H9 (cell line): ENCODE measurements around the gene ILDR1. TPM values are rescaled to one million over a fixed set of nuclear protein-coding genes. Genes with fewer than 3 reads are reported as not detected.

ENCODE experiments used
- DNase-seq: peaks from one replicate; pipeline ENCODE4 v3.0.0-alpha.2; 2017
- H2AFZ ChIP-seq: one replicate; pipeline ENCODE4 v1.6.1; 2013; ENCODE audit warnings: mild to moderate bottlenecking, low read length, control low read depth, moderate library complexity
- H2AK5ac ChIP-seq: 2 replicates; pipeline ENCODE4 v1.6.1; 2013; ENCODE audit warnings: low read length, control low read depth, mixed read lengths; ENCODE audit not compliant: insufficient read length
- H2BK120ac ChIP-seq: one replicate; pipeline ENCODE4 v1.6.1; 2013; ENCODE audit warnings: low read depth, mild to moderate bottlenecking, low read length, control low read depth, inconsistent platforms; ENCODE audit not compliant: poor library complexity, severe bottlenecking
- H2BK12ac ChIP-seq: 2 replicates; pipeline ENCODE4 v1.6.1; 2013; ENCODE audit warnings: low read length, control low read depth, mixed read lengths, low read depth; ENCODE audit not compliant: insufficient read length
- H2BK15ac ChIP-seq: 2 replicates; pipeline ENCODE4 v1.6.1; 2013; ENCODE audit warnings: low read depth, low read length, control low read depth
- H2BK20ac ChIP-seq: one replicate; pipeline ENCODE4 v1.6.1; 2013; ENCODE audit warnings: low read depth, mild to moderate bottlenecking, low read length, control low read depth, inconsistent platforms; ENCODE audit not compliant: poor library complexity, severe bottlenecking
- H2BK5ac ChIP-seq: 2 replicates; pipeline ENCODE4 v1.6.1; 2013; ENCODE audit warnings: low read length, control low read depth, mixed read lengths; ENCODE audit not compliant: insufficient read length
- H3K14ac ChIP-seq: 2 replicates; pipeline ENCODE4 v1.6.1; 2013; ENCODE audit warnings: low read length, control low read depth; ENCODE audit not compliant: insufficient read depth
- H3K18ac ChIP-seq: 2 replicates; pipeline ENCODE4 v1.6.1; 2013; ENCODE audit warnings: low read depth, mild to moderate bottlenecking, mixed read lengths, low read length, control low read depth; ENCODE audit not compliant: insufficient read length
- H3K23ac ChIP-seq: 2 replicates; pipeline ENCODE4 v1.6.1; 2013; ENCODE audit warnings: low read length, control low read depth, mixed read lengths, low read depth; ENCODE audit not compliant: insufficient read length
- H3K23me2 ChIP-seq: 2 replicates; pipeline ENCODE4 v1.6.1; 2013; ENCODE audit warnings: low read depth, mild to moderate bottlenecking, mixed read lengths, low read length, control low read depth; ENCODE audit not compliant: insufficient read length, poor library complexity, severe bottlenecking
- H3K27ac ChIP-seq: 2 replicates; pipeline ENCODE4 v1.5.1; 2013; ENCODE audit warnings: low read length, control low read depth, mixed read lengths, low read depth; ENCODE audit not compliant: insufficient read length
- H3K27me3 ChIP-seq: 2 replicates; pipeline ENCODE4 v1.6.1; 2013; ENCODE audit warnings: low read length, control low read depth, inconsistent platforms; ENCODE audit not compliant: insufficient read depth
- H3K4ac ChIP-seq: 2 replicates; pipeline ENCODE4 v1.6.1; 2013; ENCODE audit warnings: low read depth, mild to moderate bottlenecking, control low read depth, inconsistent platforms, low read length, moderate library complexity
- H3K4me1 ChIP-seq: 2 replicates; pipeline ENCODE4 v1.6.1; 2013; ENCODE audit warnings: low read length, control low read depth, inconsistent platforms; ENCODE audit not compliant: insufficient read depth
- H3K4me2 ChIP-seq: 2 replicates; pipeline ENCODE4 v1.6.1; 2013; ENCODE audit warnings: low read length, control low read depth, mixed read lengths; ENCODE audit not compliant: insufficient read length, insufficient read depth
- H3K56ac ChIP-seq: 2 replicates; pipeline ENCODE4 v1.6.1; 2013; ENCODE audit warnings: low read depth, mild to moderate bottlenecking, mixed read lengths, low read length, control low read depth; ENCODE audit not compliant: insufficient read length
- H3K79me1 ChIP-seq: 2 replicates; pipeline ENCODE4 v1.6.1; 2013; ENCODE audit warnings: low read depth, mild to moderate bottlenecking, moderate library complexity, low read length, control low read depth, inconsistent platforms; ENCODE audit not compliant: insufficient read depth, poor library complexity, severe bottlenecking
- H3K79me2 ChIP-seq: 2 replicates; pipeline ENCODE4 v1.6.1; 2013; ENCODE audit warnings: low read length, control low read depth, inconsistent platforms; ENCODE audit not compliant: insufficient read depth
- H3K9ac ChIP-seq: 2 replicates; pipeline ENCODE4 v1.6.1; 2013; ENCODE audit warnings: low read length, control low read depth, mixed read lengths; ENCODE audit not compliant: insufficient read length; ENCODE audit errors: extremely low read depth
- H3K9me3 ChIP-seq: one replicate; pipeline ENCODE4 v1.6.1; 2013; ENCODE audit warnings: low read depth, low read length, inconsistent platforms; ENCODE audit not compliant: control insufficient read depth
- H3T11ph ChIP-seq: one replicate; pipeline ENCODE4 v1.6.1; 2013; ENCODE audit warnings: mild to moderate bottlenecking, low read length, control low read depth, inconsistent platforms
- H4K20me1 ChIP-seq: one replicate; pipeline ENCODE4 v1.6.1; 2013; ENCODE audit not compliant: control insufficient read depth, insufficient read length, insufficient read depth
- H4K5ac ChIP-seq: 2 replicates; pipeline ENCODE4 v1.6.1; 2013; ENCODE audit warnings: low read depth, mild to moderate bottlenecking, mixed read lengths, low read length, control low read depth; ENCODE audit not compliant: insufficient read length
- H4K8ac ChIP-seq: replicated peaks from 2 replicates; pipeline ENCODE4 v1.6.1; 2013; ENCODE audit warnings: low read length, control low read depth, mixed read lengths, low read depth; ENCODE audit not compliant: insufficient read length
- H4K91ac ChIP-seq: 2 replicates; pipeline ENCODE4 v1.6.1; 2013; ENCODE audit warnings: low read depth, mild to moderate bottlenecking, moderate library complexity, mixed read lengths, low read length, control low read depth; ENCODE audit not compliant: insufficient read length
- H3K27ac Mint-ChIP-seq, 3 experiments: 2 replicates in 2 of 3; 3 replicates in 1 of 3; pipeline ENCODE4 v1.8.0; 2020 to 2021; ENCODE audit warnings: mixed read lengths in 3 of 3, mild to moderate bottlenecking in 1 of 3, moderate library complexity in 1 of 3
- H3K27me3 Mint-ChIP-seq: 2 replicates; pipeline ENCODE4 v1.8.0; 2021; ENCODE audit warnings: low read depth, mild to moderate bottlenecking, moderate library complexity, mixed read lengths
- H3K36me3 Mint-ChIP-seq, 3 experiments: 2 replicates in 2 of 3; 3 replicates in 1 of 3; pipeline ENCODE4 v1.8.0; 2020 to 2021; ENCODE audit warnings: low read depth in 3 of 3, mixed read lengths in 3 of 3; ENCODE audit not compliant: insufficient read depth in 1 of 3
- H3K4me1 Mint-ChIP-seq, 2 experiments: 2 replicates each; pipeline ENCODE4 v1.8.0; 2020; ENCODE audit warnings: mixed read lengths in 2 of 2
- H3K4me3 Mint-ChIP-seq, 2 experiments: 2 replicates in 1 of 2; 3 replicates in 1 of 2; pipeline ENCODE4 v1.8.0; 2020 to 2021; ENCODE audit warnings: mild to moderate bottlenecking in 2 of 2, mixed read lengths in 2 of 2, moderate library complexity in 1 of 2
- H3K9me3 Mint-ChIP-seq, 2 experiments: 2 replicates in 1 of 2; 3 replicates in 1 of 2; pipeline ENCODE4 v1.8.0; 2020; ENCODE audit warnings: mild to moderate bottlenecking in 2 of 2, mixed read lengths in 2 of 2, moderate library complexity in 1 of 2
- CTCF ChIP-seq: fragments of 200-600 bp; sonication (generic); conservative IDR thresholded peaks from 3 replicates; pipeline ENCODE4 v1.8.0; 2021; ENCODE audit warnings: antibody characterized with exemption, mild to moderate bottlenecking
- total RNA-seq: library from RNA; stranded (reverse); gene quantifications from 2 replicates; pipeline ENCODE4 v1.2.1, GENCODE V29; 2021

Gene ILDR1
- total RNA-seq, 1 experiment from 2014 or later: 0.68 TPM

GRCh38 chr3:122019493-122019892 lies 2.6 kb downstream of the ILDR1 start:
- no peak overlapping the region for H2AFZ ChIP-seq
- H3T11ph ChIP-seq: no peak overlapping the region
- no peak overlapping the region for H4K8ac ChIP-seq
- no peak overlapping the region for H2BK20ac ChIP-seq
- no peak overlapping the region for H2BK120ac ChIP-seq
- H3K9me3 ChIP-seq: no peaks in the 10 kb centered on the region
- no peak overlapping the region for H2BK12ac ChIP-seq
- H3K56ac ChIP-seq: no peak overlapping the region
- no peak for TF ChIP-seq CTCF
- peaks cover 14 to 17% of the 10 kb centered on the region in 2 experiments for H3K4me1 Mint-ChIP-seq
- no peak overlapping the region for H3K23ac ChIP-seq
- no peak overlapping the region for H3K27ac Mint-ChIP-seq
- no peak overlapping the region for H3K4me3 Mint-ChIP-seq
- no peak overlapping the region for H2BK15ac ChIP-seq
- no peaks in the 10 kb centered on the region for H3K79me1 ChIP-seq
- DNase-seq: no peak
- H3K36me3 Mint-ChIP-seq: no peaks in the 10 kb centered on the region
- no peak overlapping the region for H3K4ac ChIP-seq
- no peaks in the 10 kb centered on the region for H3K79me2 ChIP-seq
- H4K5ac ChIP-seq: no peak overlapping the region
- no peak overlapping the region for H2BK5ac ChIP-seq
- H3K9ac ChIP-seq: no peak overlapping the region
- H3K27ac ChIP-seq: no peak overlapping the region
- no peak overlapping the region for H4K91ac ChIP-seq
- no peaks in the 10 kb centered on the region; the same call in 1 of the 2 replicates for H3K4me1 ChIP-seq
- no peak overlapping the region for H3K4me2 ChIP-seq
- no peaks in the 10 kb centered on the region; a peak in 1 of 5 replicates for H3K9me3 Mint-ChIP-seq
- H3K27me3 ChIP-seq: no peaks in the 10 kb centered on the region
- H3K27me3 Mint-ChIP-seq: peaks cover 10% of the 10 kb centered on the region
- no peak overlapping the region for H2AK5ac ChIP-seq
- H3K18ac ChIP-seq: no peak overlapping the region
- H4K20me1 ChIP-seq: no peaks in the 10 kb centered on the region
- H3K23me2 ChIP-seq: no peaks in the 10 kb centered on the region
- no peak overlapping the region for H3K14ac ChIP-seq
